Loucy (cell line): ENCODE results near the gene INHBC.

Experiments used
- H2AFZ ChIP-seq: fragments of 200-600 bp; sonication (generic); 2 replicates; pipeline ENCODE4 v1.6.0; 2016; ENCODE audit warnings: antibody characterized with exemption, mild to moderate bottlenecking, low read length, moderate library complexity
- H3F3A ChIP-seq: fragments of 200-600 bp; 2 replicates; pipeline ENCODE4 v1.6.0; 2016; ENCODE audit warnings: antibody characterized with exemption, low read depth, mild to moderate bottlenecking
- H3K27me3 ChIP-seq: fragments of 200-600 bp; sonication (generic); 2 replicates; pipeline ENCODE4 v1.6.1; 2014; ENCODE audit warnings: low read length, mild to moderate bottlenecking; ENCODE audit not compliant: insufficient read depth, poor library complexity, severe bottlenecking
- H3K36me3 ChIP-seq: fragments of 200-600 bp; sonication (generic); 2 replicates; pipeline ENCODE4 v1.6.1; 2016; ENCODE audit warnings: low read length; ENCODE audit not compliant: insufficient read depth
- H3K4me1 ChIP-seq: fragments of 200-600 bp; sonication (generic); 2 replicates; pipeline ENCODE4 v1.5.1; 2014; ENCODE audit warnings: low read length, mild to moderate bottlenecking; ENCODE audit not compliant: insufficient read depth, poor library complexity, severe bottlenecking
- H3K4me2 ChIP-seq: fragments of 200-600 bp; sonication (generic); 2 replicates; pipeline ENCODE4 v1.6.0; 2014; ENCODE audit warnings: antibody characterized with exemption, low read length, low read depth, mild to moderate bottlenecking; ENCODE audit not compliant: poor library complexity, severe bottlenecking
- H3K4me3 ChIP-seq: fragments of 200-600 bp; sonication (generic); 2 replicates; pipeline ENCODE4 v1.5.1; 2014; ENCODE audit warnings: low read length, mild to moderate bottlenecking, mixed read lengths; ENCODE audit not compliant: poor library complexity, severe bottlenecking
- H3K79me2 ChIP-seq: fragments of 200-600 bp; sonication (generic); 2 replicates; pipeline ENCODE4 v1.6.1; 2014; ENCODE audit warnings: low read length; ENCODE audit not compliant: insufficient read depth
- H3K9ac ChIP-seq: fragments of 200-600 bp; sonication (generic); 2 replicates; pipeline ENCODE4 v1.6.0; 2014; ENCODE audit warnings: mild to moderate bottlenecking, low read depth, low read length, moderate library complexity; ENCODE audit not compliant: poor library complexity, severe bottlenecking
- H3K9me2 ChIP-seq: fragments of 200-600 bp; sonication (generic); replicated peaks from 2 replicates; pipeline ENCODE4 v1.6.1; 2016; ENCODE audit warnings: low read depth, low read length, mixed read lengths
- H3K9me3 ChIP-seq: fragments of 200-600 bp; sonication (generic); 2 replicates; pipeline ENCODE4 v1.6.1; 2014; ENCODE audit warnings: mild to moderate bottlenecking, antibody characterized with exemption, low read length, low read depth; ENCODE audit not compliant: insufficient read depth
- H4K20me1 ChIP-seq: fragments of 200-600 bp; sonication (generic); 2 replicates; pipeline ENCODE4 v1.6.0; 2014; ENCODE audit warnings: antibody characterized with exemption, low read length, mild to moderate bottlenecking; ENCODE audit not compliant: insufficient read depth, poor library complexity, severe bottlenecking
- CTCF ChIP-seq: fragments of 200-600 bp; sonication (generic); conservative IDR thresholded peaks from 2 replicates; pipeline ENCODE4 v1.5.1; 2014; ENCODE audit warnings: mild to moderate bottlenecking, antibody characterized with exemption, low read length
- EZH2phosphoT487 ChIP-seq: fragments of 200-600 bp; IDR thresholded peaks from 2 replicates; pipeline ENCODE4 v1.6.1; 2018; ENCODE audit warnings: antibody characterized with exemption, mild to moderate bottlenecking, moderate library complexity, borderline replicate concordance

Gene INHBC

GRCh38 chr12:57462912-57463253 lies 28.3 kb downstream of the INHBC start:
- Histone ChIP-seq H2AFZ (peak overlapping the region; percentile 77; the same call in 1 of the 2 replicates), H3K4me1 (peaks cover 28% of the 10 kb centered on the region), H3K9me2 (no peaks in the 10 kb centered on the region), H3K9me3 (no peaks in the 10 kb centered on the region), H3K27me3 (no peaks in the 10 kb centered on the region), H3K36me3 (no peaks in the 10 kb centered on the region), H3K4me3 (peak overlapping the region; percentile 78), H3F3A (peaks cover 2% of the 10 kb centered on the region; the same call in 1 of the 2 replicates), H3K79me2 (no peaks in the 10 kb centered on the region), H4K20me1 (no peaks in the 10 kb centered on the region), H3K9ac (peak overlapping the region; percentile 90), H3K4me2 (peak overlapping the region; percentile 82)
- TF ChIP-seq CTCF = no peak
- no peak for TF ChIP-seq EZH2phosphoT487

GRCh38 chr12:57464569-57464968 lies 30.0 kb downstream of the INHBC start:
- H3K79me2 ChIP-seq = no peaks in the 10 kb centered on the region
- H3K4me2 ChIP-seq = no peak overlapping the region
- no peak overlapping the region for H3K4me3 ChIP-seq
- no peaks in the 10 kb centered on the region for H3K9me2 ChIP-seq
- H3K27me3 ChIP-seq = no peaks in the 10 kb centered on the region
- no peak for TF ChIP-seq CTCF
- TF ChIP-seq EZH2phosphoT487 = no peak
- H3K9ac ChIP-seq = no peak overlapping the region
- no peaks in the 10 kb centered on the region for H3K36me3 ChIP-seq
- no peak overlapping the region for H2AFZ ChIP-seq
- H3K9me3 ChIP-seq = no peaks in the 10 kb centered on the region
- no peaks in the 10 kb centered on the region for H4K20me1 ChIP-seq
- peaks cover 2% of the 10 kb centered on the region; the same call in 1 of the 2 replicates for H3F3A ChIP-seq
- H3K4me1 ChIP-seq = peaks cover 22% of the 10 kb centered on the region

GRCh38 chr12:57465030-57465746 lies 30.6 kb downstream of the INHBC start:
- Histone ChIP-seq H3K9me2 (no peaks in the 10 kb centered on the region), H3K4me2 (no peak overlapping the region), H3F3A (peaks cover 2% of the 10 kb centered on the region; the same call in 1 of the 2 replicates), H2AFZ (no peak overlapping the region), H3K79me2 (no peaks in the 10 kb centered on the region), H3K9ac (no peak overlapping the region), H3K27me3 (no peaks in the 10 kb centered on the region), H3K9me3 (no peaks in the 10 kb centered on the region), H4K20me1 (no peaks in the 10 kb centered on the region), H3K36me3 (no peaks in the 10 kb centered on the region), H3K4me3 (no peak overlapping the region), H3K4me1 (peaks cover 20% of the 10 kb centered on the region)
- TF ChIP-seq EZH2phosphoT487 (no peak), CTCF (no peak)
